ENCODE measurements around the gene MED13L.

GRCh38 chr12:116076399-116076798 lies 201.1 kb downstream of the MED13L start:
- TF ChIP-seq CTCF (IDR thresholded peaks at IDR 0.05; ENCODE audit: low read depth, low read length, missing input control) (no peak), TAF1 (conservative IDR thresholded peaks at IDR 0.05) (no peak), YY1 (IDR thresholded peaks at IDR 0.05) (no peak), ZBTB33 (IDR thresholded peaks at IDR 0.05) (no peak), REST (IDR thresholded peaks at IDR 0.05) (no peak), RXRA (IDR thresholded peaks at IDR 0.05) (no peak), ATF3 (IDR thresholded peaks at IDR 0.05) (no peak), HNF4G (IDR thresholded peaks at IDR 0.05) (no peak), EGR1 (IDR thresholded peaks at IDR 0.05; ENCODE audit: low read depth in 2 of 2) (no peak), FOXA1 (IDR thresholded peaks at IDR 0.05) (no peak), GABPA (IDR thresholded peaks at IDR 0.05 in 1 of 2, conservative IDR thresholded peaks at IDR 0.05 in 1 of 2) (no peak), SP1 (IDR thresholded peaks at IDR 0.05) (no peak), MAX (IDR thresholded peaks at IDR 0.05) (no peak), RAD21 (IDR thresholded peaks at IDR 0.05) (no peak)
